NT2/D1 (cell line): ENCODE measurements around the gene TSR3.

ENCODE experiments used
- SUZ12 ChIP-seq: IDR thresholded peaks from 2 replicates; pipeline ENCODE4 v1.6.1; 2011; ENCODE audit not compliant: insufficient read length, insufficient read depth; ENCODE audit errors: extremely low read depth
- ZNF274 ChIP-seq: IDR thresholded peaks from 2 replicates; pipeline ENCODE4 v1.6.1; 2011; ENCODE audit warnings: mild to moderate bottlenecking, low read depth, low read length

DNA sequence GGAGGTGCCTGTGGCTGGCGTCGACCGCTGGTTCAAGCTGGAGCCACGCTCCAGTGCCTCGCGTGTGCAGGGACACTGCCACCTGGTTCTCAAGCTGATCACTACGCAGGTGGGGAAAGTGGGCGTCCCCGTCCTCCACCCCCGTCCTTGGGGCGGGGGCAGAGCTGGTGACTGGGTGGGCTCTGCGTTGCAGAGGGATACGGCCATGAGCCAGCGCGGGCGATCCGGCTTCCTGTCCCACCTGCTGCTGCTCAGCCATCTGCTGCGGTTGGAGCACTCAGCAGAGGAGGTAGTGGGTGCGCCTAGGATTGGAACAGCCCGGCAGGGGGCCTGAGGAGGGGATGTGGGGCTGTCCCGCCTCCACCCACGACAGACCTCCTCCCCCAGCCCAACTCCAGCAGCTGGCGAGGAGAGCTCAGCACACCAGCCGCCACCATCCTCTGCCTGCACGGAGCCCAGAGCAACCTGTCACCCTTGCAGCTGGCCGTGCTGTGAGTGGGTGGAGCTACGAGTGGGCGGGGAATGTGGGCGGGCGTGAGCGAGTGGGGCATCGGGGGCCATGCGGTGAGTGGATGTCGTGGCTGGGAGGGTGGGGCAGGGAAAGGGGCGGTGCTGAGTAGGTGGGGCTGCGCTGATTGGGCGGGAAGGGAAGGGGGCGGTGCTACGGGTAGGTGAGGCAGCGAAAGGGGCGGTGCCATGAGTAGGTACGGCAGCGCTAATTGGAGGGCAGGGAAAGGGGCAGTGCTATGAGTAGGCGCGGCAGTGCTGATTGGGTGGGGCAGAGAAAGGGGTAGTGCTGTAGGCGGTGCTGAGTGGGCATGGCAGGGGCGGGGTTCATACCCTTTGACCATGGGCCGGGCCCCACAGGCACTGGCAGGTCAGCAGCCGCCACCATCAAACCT lies 8.9 kb downstream of the TSR3 start:
- TF ChIP-seq SUZ12, result no peak
- no peak for TF ChIP-seq ZNF274
